Small intestine (tissue), 7 donors: ENCODE results near the gene NEMF. TPM values are rescaled to one million over a fixed set of nuclear protein-coding genes. Genes with fewer than 3 reads are reported as not detected.
"Not testable (repeated sequence)": the region's sequence is repeated elsewhere in the genome, so short reads cannot be mapped to it uniquely, and the experiment has no call there.

Source experiments
- DNase-seq, 2 donors: peaks; one replicate each; pipeline versions ENCODE4 v3.0.0 to v3.0.0-alpha.2; 2013
- FAIRE-seq: peaks from 2 replicates; lab custom pipeline; 2012; peaks lifted over from hg19 to GRCh38; lab: Jason Lieb, UNC
- H3K27ac ChIP-seq, 3 donors: one replicate each; pipeline ENCODE4 v1.5.1; 2013; ENCODE audit warnings: low read length in 2 of 3, mild to moderate bottlenecking in 2 of 3, control low read depth in 1 of 3, inconsistent platforms in 1 of 3, low read depth in 1 of 3, moderate library complexity in 1 of 3
- H3K27me3 ChIP-seq, 3 donors: one replicate each; pipeline ENCODE4 v1.6.1; 2013; ENCODE audit warnings: low read length in 3 of 3, inconsistent platforms in 1 of 3; ENCODE audit not compliant: control insufficient read depth in 3 of 3, insufficient read depth in 3 of 3
- H3K36me3 ChIP-seq, 3 donors: one replicate each; pipeline ENCODE4 v1.6.1; 2013; ENCODE audit warnings: low read length in 3 of 3, inconsistent platforms in 1 of 3, low read depth in 1 of 3, mild to moderate bottlenecking in 1 of 3, moderate library complexity in 1 of 3; ENCODE audit not compliant: control insufficient read depth in 3 of 3, insufficient read depth in 2 of 3
- H3K4me1 ChIP-seq, 3 donors: one replicate each; pipeline ENCODE4 v1.6.1; 2013; ENCODE audit warnings: low read length in 2 of 3, inconsistent platforms in 1 of 3, low read depth in 1 of 3, mild to moderate bottlenecking in 1 of 3, moderate library complexity in 1 of 3; ENCODE audit not compliant: control insufficient read depth in 3 of 3, insufficient read depth in 2 of 3
- H3K4me3 ChIP-seq, 3 donors: one replicate each; pipeline ENCODE4 v1.5.1; 2013; ENCODE audit warnings: low read length in 3 of 3, control low read depth in 1 of 3, inconsistent platforms in 1 of 3, low read depth in 1 of 3, mild to moderate bottlenecking in 1 of 3, moderate library complexity in 1 of 3
- H3K9me3 ChIP-seq, 2 donors: one replicate each; pipeline ENCODE4 v1.6.1; 2013; ENCODE audit warnings: low read depth in 1 of 2, low read length in 1 of 2; ENCODE audit not compliant: control insufficient read depth in 2 of 2, insufficient read depth in 1 of 2
- WGBS, 3 donors: extraction: QIAGEN DNeasy Blood & Tissue Kit; methylation state at CpG; one replicate each; pipeline ENCODE4 v1.1.7; 2013; 5-methylcytosine and 5-hydroxymethylcytosine counted together
- polyA plus RNA-seq, 4 donors: library from polyadenylated mRNA; stranded (reverse) in 3 of 4; unstranded in 1 of 4; fragments of 200-250 nt in 3 of 4; fragments of 120-200 nt in 1 of 4; gene quantifications; one replicate each; pipeline versions ENCODE4 v1.2.1 to v1.2.3, GENCODE V29; 2013
- donor health status: healthy with polysubstance abuse.
- donor health status: control.
- donor health status: control.
- donor health status: Bipolar disorder and iron deficiency.
- donor health status: healthy.

The NEMF gene
- polyA plus RNA-seq, 4 donors: 19.6 to 43.8 (median 31.3) TPM

DNA sequence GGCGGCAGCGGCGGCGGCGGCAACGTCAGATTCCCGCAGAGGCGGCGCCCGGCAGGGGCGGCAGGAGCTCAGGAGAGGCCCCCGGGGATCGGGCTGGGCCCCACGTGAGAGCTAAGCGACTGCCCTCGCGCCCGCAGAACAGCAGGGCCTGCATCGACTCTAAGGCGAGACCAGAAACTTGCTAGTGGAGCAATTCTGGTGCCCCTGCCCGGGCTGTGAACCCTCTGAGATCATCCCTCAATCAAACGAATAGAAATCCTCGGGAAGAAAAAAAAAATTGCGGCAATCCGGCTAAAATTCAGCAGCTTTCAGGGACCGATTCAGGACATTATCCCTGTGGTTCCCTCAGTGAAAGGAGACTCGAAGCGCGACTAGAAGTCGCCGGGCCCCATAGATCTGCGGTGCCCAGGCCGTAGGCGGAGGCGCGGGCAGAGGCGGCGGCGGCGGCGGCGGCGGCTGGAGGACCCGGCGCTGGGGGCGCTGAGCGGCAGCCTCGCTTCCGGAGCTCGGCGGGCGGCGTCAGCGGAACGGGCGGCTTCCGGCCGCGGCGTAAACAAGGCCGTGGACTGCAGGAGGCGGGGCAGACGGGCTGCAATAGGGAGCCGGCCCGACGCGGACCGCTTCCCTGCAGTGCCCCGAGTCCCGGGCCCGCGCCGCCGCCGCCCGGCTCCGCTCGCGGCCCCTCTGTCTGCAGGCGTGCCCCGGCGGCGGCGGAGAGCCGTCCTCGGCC lies 84.9 kb downstream of the NEMF start, which contains the start of gene KLHDC2:
TSS of gene KLHDC2 (plus strand) at position 583 of the 730 bp plus-strand sequence. CDS start 316 bp downstream, outside the sequence.
- peak; percentile 85 to 95 for DNase-seq
- Histone ChIP-seq H3K27ac (peak within 1 kb of the TSS; percentile 96 to 100 (median 96)), H3K27me3 (no peaks in the 10 kb centered on the region), H3K36me3 (peaks cover 0 to 8% (median 0%) of the 10 kb centered on the region in 3 donors), H3K9me3 (no peaks in the 10 kb centered on the region), H3K4me3 (peak within 1 kb of the TSS; percentile 79 to 98 (median 89)), H3K4me1 (peaks cover 4 to 26% (median 4%) of the 10 kb centered on the region in 3 donors)
- no peak for FAIRE-seq
- WGBS, 3 donors: 0% methylated on average over 47 to 86 of the region's 86 CpGs

DNA sequence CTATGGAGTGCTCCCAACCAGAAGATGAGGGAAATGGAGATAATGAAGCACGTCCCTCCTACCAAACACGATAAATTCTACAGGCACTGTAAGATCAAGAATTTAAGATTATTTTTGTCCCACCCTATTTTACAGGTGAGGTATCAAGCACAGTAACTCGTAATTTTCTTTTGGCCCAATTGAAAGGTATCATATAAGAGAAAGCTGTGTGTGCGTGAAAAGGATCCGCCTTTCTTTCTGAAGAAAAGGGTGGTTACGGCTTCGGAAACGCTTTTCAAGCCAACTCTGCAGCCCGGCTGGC lies 85.4 kb downstream of the NEMF start:
- H3K36me3 ChIP-seq: peaks cover 0 to 4% (median 0%) of the 10 kb centered on the region in 3 donors
- H3K4me3 ChIP-seq: peak overlapping the region; percentile 35 to 98 (median 71)
- peaks cover 4 to 26% (median 4%) of the 10 kb centered on the region in 3 donors for H3K4me1 ChIP-seq
- no peaks in the 10 kb centered on the region for H3K9me3 ChIP-seq
- WGBS, 3 donors: 0 to 1% (median 1%) methylated on average over 9 of the region's 9 CpGs
- peak overlapping the region; percentile 96 to 100 (median 96) for H3K27ac ChIP-seq
- no peaks in the 10 kb centered on the region for H3K27me3 ChIP-seq
- no peak for FAIRE-seq
- no peak for DNase-seq

DNA sequence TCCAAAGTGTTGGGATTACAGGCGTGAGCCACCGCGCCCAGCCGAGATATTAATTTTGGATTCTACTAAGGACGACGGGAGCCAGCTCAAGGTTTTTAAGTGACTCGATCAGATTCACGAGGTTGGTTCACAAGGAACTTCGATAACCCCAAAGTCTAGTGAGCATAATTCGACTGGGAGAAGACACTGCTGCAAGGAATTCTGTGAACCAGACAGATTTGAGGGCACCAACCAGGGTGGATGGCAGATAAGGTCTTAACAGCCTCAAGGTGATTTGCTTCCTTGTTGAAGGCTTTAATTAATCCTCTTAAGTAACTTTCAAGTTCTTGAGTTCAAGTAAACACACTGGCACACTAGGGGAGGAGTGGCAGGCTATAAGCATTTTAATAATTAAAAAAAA lies 85.7 kb downstream of the NEMF start:
- H3K36me3 ChIP-seq: peaks cover 0 to 4% (median 0%) of the 10 kb centered on the region in 3 donors
- no peaks in the 10 kb centered on the region for H3K27me3 ChIP-seq
- FAIRE-seq: no peak
- H3K27ac ChIP-seq: peak overlapping the region; percentile 96 to 100 (median 96)
- DNase-seq: peak; percentile 62 to 73
- no peaks in the 10 kb centered on the region for H3K9me3 ChIP-seq
- H3K4me3 ChIP-seq: peak overlapping the region in 2 of 3 donors; percentile 71 to 98
- peaks cover 4 to 25% (median 4%) of the 10 kb centered on the region in 3 donors for H3K4me1 ChIP-seq
- WGBS, 3 donors: 16 to 58% (median 35%) methylated on average over 10 of the region's 10 CpGs

- FAIRE-seq (no peak), DNase-seq (no peak)
- WGBS, 3 donors: 85 to 88% (median 86%) methylated on average over 6 of the region's 6 CpGs
- no peaks in the 10 kb centered on the region for H3K27me3 ChIP-seq
- H3K4me1 ChIP-seq: peaks cover 0 to 4% (median 0%) of the 10 kb centered on the region in 3 donors
- H3K36me3 ChIP-seq: no peaks in the 10 kb centered on the region
- H3K27ac ChIP-seq: no peak overlapping the region
- H3K4me3 ChIP-seq: no peak overlapping the region
- no peaks in the 10 kb centered on the region for H3K9me3 ChIP-seq
These were observed 90.6 kb downstream of the NEMF start for GRCh38 chr14:49761839-49762551.

DNA sequence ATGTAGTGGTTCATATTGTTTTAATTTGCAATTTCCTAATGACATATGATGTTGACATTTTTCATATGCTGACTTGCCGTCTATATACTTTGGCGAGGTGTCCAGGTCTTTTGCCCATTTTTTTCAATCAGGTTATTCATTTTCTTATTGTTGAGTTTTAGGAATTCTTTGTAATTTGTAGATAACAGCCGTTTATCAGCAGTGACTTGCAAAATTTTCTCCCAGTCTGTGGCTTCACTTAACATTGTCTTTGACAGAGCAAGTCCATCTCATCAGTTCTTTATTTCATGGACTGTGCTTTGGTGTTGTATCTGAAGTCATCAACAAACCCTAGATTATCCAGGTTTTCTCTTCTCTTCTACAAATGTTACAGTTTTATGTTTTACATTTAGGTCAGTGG lies 97.2 kb downstream of the NEMF start:
- H3K36me3 ChIP-seq: no peaks in the 10 kb centered on the region
- H3K27me3 ChIP-seq: no peaks in the 10 kb centered on the region
- DNase-seq: no peak
- H3K9me3 ChIP-seq: no peaks in the 10 kb centered on the region
- no peaks in the 10 kb centered on the region for H3K4me1 ChIP-seq
- no peak overlapping the region for H3K27ac ChIP-seq
- H3K4me3 ChIP-seq: no peak overlapping the region
- FAIRE-seq: no peak
- 80 to 85% (median 82%) methylated on average over 3 of the region's 3 CpGs for WGBS, 3 donors

DNA sequence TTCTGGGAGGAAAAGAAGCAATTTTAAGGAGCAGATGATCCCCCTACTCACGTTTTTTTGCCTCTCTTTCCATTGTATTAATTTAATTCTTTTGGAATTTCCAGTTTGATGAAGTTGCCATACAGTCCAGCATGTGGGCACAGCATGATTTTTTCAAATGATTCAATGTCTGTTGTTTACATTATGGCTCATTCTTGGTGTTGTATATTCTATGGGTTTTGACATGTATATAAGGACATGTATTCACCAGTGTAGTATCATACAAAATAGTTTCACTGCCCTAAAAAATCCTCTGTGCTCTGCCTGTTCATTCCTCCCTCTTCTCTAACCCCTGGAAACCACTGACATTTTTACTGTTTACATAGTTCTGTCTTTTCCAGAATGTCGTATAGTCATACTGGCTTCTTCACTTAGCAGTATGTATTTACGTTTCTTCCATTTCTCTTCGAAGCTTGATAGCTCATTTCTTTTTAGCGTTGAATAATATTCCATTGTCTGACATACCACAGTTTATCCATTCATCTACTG lies 98.0 kb downstream of the NEMF start:
- Histone ChIP-seq H3K9me3 (no peaks in the 10 kb centered on the region), H3K4me3 (no peak overlapping the region), H3K27ac (no peak overlapping the region), H3K4me1 (no peaks in the 10 kb centered on the region), H3K36me3 (peaks cover 0 to 1% (median 0%) of the 10 kb centered on the region in 3 donors), H3K27me3 (no peaks in the 10 kb centered on the region)
- WGBS, 3 donors: 80 to 87% (median 81%) methylated on average over 5 of the region's 5 CpGs
- DNase-seq (no peak), FAIRE-seq (no peak)

DNA sequence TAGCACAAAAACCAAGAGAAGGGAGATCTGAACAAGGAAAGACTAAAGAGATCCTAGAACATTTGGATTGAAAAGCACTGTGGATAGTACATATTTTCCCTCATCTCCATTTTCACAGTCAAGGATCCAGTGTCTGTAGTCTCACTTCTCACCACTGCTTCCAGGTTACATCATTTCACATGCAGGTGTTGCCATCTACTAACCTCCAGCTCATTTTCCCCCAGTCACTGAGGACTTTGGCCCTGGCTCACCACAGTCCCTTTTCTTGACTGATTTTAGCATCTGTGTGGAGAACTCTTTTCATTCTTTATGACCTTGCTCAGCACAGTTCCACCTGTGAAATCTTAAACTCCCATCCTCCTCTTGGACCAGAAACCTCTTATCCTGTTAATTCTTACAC lies 106.1 kb downstream of the NEMF start:
- not testable (repeated sequence) for H3K4me1 ChIP-seq, H3K27ac ChIP-seq, H3K27me3 ChIP-seq, FAIRE-seq, H3K4me3 ChIP-seq, H3K9me3 ChIP-seq
- peaks cover 0 to 10% (median 3%) of the 10 kb centered on the region in 3 donors for H3K36me3 ChIP-seq
- peak; percentile 9 to 17 for DNase-seq

- no peaks in the 10 kb centered on the region for H3K9me3 ChIP-seq
- DNase-seq (peak in 1 of 2 donors; percentile 58), FAIRE-seq (no peak)
- H3K27ac ChIP-seq: no peak overlapping the region
- H3K36me3 ChIP-seq: peaks cover 0 to 10% (median 6%) of the 10 kb centered on the region in 3 donors
- no peaks in the 10 kb centered on the region for H3K4me1 ChIP-seq
- no peak overlapping the region for H3K4me3 ChIP-seq
- 76 to 84% (median 79%) methylated on average over 1 of the region's 1 CpG for WGBS, 3 donors
- H3K27me3 ChIP-seq: no peaks in the 10 kb centered on the region
These were observed 107.4 kb downstream of the NEMF start for GRCh38 chr14:49745191-49745590.
